ENCODE measurements around the gene ATP13A2.
A peak's percentile ranks its signal among the peaks of the same experiment; 100 is the strongest.
"Not testable (repeated sequence)": the region's sequence is repeated elsewhere in the genome, so short reads cannot be mapped to it uniquely, and the experiment has no call there.

Gene ATP13A2

DNA sequence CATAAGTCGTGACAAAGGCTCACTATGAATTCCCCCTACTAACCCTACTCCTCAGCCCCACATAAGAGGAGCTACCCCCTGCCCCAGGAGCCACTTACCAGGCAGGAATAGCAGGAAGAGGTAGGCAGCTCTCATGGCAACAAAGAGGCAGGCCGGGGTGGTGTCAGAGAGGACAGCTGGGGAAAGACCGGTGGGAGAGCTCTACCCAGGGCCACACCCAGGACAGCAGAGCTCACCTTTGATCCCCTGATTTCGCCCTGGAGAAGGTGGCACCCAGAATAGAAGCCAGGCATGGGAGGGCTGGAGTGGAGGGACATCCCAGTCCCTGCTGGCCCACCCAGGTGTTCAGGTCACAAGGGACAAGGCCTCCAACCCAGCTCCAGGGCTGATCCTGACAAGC is 33.6 kb downstream of the ATP13A2 start:
- DNase-seq (ENCODE audit: low spot score): no peak

- no peak for DNase-seq (ENCODE audit: low spot score)
Observed at GRCh38 chr1:16977377-16977776, 34.4 kb downstream of the ATP13A2 start.

DNA sequence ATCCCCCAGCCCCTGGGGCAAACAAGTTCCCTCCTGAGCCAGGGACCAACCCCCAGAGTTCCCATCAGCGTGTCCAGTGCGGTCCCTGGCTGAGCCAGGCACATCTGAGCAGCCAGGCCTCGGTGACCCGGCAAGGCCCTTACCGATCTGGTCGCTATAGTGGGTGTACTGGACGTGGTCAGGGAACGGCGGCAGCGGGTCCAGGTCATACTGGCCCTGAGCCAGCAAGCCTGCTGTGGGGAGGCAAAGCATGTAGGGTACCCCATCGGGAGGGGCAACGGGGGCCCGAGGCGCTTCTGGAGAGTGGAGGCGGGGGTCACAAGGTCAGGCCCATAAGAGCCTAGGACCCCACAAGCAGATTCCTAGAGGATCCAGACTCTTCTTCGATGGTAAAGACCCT is 34.8 kb downstream of the ATP13A2 start:
- no peak for DNase-seq (ENCODE audit: low spot score)

DNA sequence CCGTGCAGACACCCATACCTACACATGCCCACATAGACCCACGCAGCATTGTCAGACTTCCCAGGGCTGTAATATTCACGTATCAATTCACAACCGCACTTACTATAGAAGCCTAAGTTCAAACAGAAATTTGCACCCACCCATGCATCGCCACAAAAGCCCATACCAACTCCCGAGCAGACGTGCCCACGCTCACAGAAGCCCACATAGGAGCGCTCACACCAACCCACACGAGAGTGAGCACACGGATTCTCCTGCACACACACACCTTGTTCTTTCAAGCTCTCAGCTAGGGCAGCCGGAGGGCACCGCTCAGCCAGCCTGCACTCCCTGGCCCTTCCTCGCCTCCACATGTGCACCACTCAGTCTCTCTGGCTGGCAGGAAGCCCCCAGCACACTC is 35.9 kb downstream of the ATP13A2 start:
- DNase-seq (ENCODE audit: low spot score): no peak

DNA sequence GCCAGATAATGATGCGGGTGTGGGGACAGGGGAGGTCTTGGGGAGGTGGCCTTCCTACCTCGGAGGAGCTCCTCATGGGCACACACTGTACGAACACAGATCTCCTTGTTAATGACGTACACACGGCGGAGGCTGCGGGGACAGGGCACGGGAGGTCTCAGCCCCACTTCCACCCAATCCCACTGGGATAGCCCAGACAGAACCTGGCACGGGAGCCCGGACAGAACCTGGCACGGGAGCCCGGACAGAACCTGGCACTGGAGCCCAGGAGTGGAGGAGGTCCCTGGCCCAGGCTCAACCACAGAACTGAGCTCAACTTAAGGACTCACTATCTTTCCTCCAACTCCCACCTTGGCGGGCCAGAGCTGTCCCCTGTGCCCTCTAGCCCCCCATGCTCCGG is 36.5 kb downstream of the ATP13A2 start:
- no peak for DNase-seq (ENCODE audit: low spot score)

DNA sequence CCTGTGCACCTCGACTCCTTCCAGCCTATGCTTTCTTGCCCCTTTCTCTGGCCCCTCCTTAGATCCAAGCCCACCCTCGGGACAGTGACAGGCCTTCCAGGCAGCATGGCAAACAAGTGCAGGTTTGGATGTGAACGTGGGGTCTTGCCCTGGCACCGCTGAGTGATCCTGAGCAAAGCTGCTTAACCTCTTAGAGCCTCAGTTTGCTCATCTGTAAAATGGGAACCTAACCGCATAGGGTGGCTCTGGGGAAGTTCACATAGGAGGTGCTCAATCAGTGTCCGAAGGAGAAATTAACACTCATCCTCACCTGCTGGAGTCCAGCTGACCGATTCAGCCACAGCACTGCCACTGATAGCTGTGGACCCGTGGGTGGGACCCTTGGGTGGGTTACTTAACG is 38.5 kb downstream of the ATP13A2 start:
- no peak for DNase-seq (ENCODE audit: low spot score)

DNA sequence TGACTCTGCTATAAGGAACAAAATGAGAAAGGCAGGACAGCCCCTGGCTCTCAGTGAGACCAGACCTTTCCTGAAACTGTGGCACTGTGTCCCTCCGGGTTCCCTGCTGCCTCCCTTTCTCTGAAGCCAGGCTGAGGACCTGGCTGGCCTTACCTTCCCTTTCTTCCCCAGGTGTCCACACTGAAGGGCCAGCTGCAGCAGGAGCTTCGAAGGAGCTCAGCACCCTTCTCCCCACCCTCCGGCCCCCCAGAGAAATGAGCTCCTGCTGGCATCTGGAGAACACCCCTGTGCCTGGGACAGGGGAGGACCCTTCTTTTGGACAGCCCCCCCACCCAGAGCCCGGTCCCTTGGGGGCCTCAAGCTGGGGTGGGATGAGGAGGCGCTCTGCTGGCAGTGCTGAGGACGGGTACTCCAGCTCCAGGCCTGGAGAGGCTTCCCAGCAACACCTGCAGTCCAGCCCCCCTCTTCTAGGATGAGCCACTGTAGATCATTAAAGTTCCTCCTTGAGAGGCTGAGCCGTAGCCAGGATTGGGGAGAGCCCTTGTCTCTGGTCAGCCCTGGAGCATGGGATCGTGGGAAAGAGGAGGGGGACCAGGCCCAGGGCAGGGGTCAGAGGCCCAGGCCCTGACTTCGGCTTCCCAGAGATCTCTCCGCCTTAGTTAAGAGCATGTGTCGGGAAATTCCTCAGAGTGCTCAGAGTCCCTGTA is 39.4 kb downstream of the ATP13A2 start:
- no peak for DNase-seq (ENCODE audit: low spot score)

- peak; percentile 68 for DNase-seq (ENCODE audit: low spot score)
Observed at GRCh38 chr1:16971341-16972188, 40.2 kb downstream of the ATP13A2 start.

DNA sequence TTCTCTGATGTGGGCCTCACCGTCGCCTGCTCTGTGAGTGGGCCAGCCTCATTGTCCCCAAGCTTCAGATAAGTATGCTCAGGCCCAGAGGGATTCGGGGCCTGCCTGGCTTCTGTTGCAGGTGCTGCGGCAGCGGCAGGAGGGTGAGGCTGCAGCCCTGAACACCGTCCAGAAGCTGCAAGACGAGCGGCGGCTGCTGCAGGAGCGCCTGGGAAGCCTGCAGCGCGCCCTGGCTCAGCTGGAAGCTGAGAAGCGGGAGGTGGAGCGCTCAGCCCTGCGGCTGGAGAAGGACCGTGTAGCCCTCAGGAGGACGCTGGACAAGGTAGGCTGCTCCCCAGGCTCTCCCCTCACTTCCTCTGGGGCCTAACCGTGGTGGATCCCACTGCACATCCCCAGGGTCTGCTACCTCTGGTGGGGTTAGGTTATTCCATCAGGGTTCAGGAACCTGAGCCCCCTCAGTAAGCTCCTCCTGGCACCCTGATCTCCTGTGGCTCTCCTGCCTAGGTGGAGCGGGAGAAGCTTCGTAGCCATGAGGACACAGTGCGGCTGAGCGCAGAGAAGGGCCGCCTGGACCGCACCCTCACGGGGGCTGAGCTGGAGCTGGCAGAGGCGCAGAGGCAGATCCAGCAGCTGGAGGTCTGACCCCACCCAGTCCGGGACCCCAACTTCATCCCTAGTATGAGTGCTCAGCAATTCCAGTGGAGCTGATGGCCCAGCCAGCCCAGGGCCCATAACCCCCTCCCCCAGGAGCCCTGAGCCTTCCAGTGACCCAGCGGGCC is 41.4 kb downstream of the ATP13A2 start:
- no peak for DNase-seq (ENCODE audit: low spot score)

DNA sequence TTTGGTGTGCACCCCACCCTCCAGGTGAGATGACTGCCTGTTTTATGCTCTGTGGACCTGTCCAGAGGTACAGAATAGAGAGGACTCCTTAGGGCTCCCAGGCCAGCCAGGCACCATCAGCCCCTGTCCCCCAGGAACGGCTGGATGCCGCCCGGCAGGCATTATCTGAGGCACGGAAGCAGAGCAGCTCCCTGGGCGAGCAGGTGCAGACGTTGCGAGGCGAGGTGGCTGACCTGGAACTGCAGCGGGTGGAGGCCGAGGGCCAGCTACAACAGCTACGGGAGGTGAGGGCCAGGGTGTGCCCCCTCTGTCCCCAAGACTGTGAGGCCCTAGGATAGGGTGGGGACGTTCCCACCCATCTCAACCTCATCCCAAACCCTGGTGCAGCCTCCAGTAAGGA is 42.1 kb downstream of the ATP13A2 start:
- no peak for DNase-seq (ENCODE audit: low spot score)

DNA sequence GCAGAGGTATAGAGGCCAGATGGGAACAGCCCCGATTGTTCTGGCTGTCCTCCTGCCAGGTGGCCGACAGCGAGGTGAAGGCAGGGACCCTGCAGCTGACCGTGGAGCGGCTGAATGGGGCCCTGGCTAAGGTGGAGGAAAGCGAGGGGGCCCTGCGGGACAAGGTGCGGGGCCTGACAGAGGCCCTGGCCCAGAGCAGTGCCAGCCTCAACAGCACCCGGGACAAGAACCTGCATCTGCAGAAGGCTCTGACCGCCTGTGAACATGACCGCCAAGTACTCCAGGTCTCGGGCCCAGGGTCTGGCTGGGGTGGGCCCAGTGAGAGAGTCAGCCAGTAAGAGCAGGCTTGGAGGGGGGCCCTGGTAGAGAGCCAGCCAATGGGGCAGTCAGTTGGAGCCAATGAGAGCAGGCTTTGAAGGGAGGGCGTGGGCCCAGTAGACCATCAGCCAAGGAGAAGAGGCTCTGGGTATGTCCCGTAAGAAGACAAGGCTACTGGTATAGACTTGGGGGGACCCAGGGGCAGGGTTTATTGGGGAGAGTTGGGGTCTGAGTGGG is 42.6 kb downstream of the ATP13A2 start:
- no peak for DNase-seq (ENCODE audit: low spot score)

GRCh38 chr1:16968372-16968771 is 43.4 kb downstream of the ATP13A2 start:
- DNase-seq (ENCODE audit: low spot score): no peak

- DNase-seq (ENCODE audit: low spot score): no peak
Observed at GRCh38 chr1:16967962-16968361, 43.8 kb downstream of the ATP13A2 start.

GRCh38 chr1:16967095-16967575 is 44.6 kb downstream of the ATP13A2 start:
- peak; percentile 63 for DNase-seq (ENCODE audit: low spot score)

DNA sequence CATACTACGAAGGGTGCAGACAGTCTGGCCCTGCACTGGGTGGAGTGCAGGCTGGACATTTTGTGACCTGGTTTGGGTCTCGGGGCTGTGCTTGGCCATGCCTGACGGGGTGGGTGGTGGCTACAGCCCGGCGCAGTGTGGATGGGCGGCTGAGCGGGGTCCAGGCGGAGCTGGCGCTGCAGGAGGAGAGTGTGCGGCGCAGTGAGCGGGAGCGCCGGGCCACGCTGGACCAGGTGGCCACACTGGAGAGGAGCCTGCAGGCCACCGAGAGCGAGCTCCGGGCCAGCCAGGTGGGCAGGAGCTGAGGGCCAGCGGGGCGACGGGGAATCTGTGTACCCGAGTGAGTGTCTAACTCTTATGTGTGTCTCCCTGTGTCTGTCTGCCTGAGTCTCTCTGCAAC is 45.4 kb downstream of the ATP13A2 start:
- no peak for DNase-seq (ENCODE audit: low spot score)

DNA sequence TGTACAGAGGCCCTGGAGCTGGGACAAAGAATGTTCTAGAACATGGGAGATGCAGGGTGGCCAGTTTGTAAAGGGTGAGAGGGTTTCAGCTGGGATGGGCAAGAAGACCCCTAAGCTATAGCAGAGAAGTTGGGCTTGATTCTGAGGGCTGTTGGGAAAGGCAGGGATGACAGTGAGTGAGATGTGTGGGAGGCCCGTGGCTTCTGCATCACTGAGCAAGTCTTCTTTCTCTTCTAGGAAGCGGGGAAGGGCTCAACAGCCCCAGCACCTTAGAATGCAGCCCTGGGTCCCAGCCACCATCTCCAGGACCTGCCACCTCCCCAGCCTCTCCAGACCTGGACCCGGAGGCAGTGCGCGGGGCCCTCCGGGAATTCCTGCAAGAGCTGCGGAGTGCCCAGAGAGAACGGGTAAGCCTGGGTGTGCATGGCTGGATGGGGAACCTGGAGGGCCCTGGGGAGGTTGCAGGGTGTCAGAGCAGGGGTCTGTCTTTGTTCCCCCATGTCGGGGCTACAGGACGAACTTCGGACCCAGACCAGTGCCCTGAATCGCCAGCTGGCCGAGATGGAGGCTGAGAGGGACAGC is 46.2 kb downstream of the ATP13A2 start:
- no peak for DNase-seq (ENCODE audit: low spot score)

- not testable (repeated sequence) for DNase-seq (ENCODE audit: low spot score)
Observed at GRCh38 chr1:16964169-16964568, 47.6 kb downstream of the ATP13A2 start.

- DNase-seq (ENCODE audit: low spot score): no peak
Observed at GRCh38 chr1:16961297-16962133, 50.2 kb downstream of the ATP13A2 start.

GRCh38 chr1:16960560-16961296 is 51.0 kb downstream of the ATP13A2 start:
- DNase-seq (ENCODE audit: low spot score): peak; percentile 89

- DNase-seq (ENCODE audit: low spot score): no peak
Observed at GRCh38 chr1:16958475-16958874, 53.3 kb downstream of the ATP13A2 start.
